WTC11 (cell line): ENCODE data around the gene CCDC150. TPM values are rescaled to one million over a fixed set of nuclear protein-coding genes. Genes with fewer than 3 reads are reported as not detected.
"Not testable (repeated sequence)": the region's sequence is repeated elsewhere in the genome, so short reads cannot be mapped to it uniquely, and the experiment has no call there.

ENCODE experiments used
- ATAC-seq: fragments of 200-7000 bp; cut with Tn5 transposase; 2 replicates; pipeline ENCODE4 v1.10.0; 2021; ENCODE audit warnings: mild to moderate bottlenecking, moderate library complexity
- CTCF ChIA-PET: fragments of 300-600 bp; sonication (Branson Sonifier 250); formaldehyde crosslinking; loops from one replicate; lab custom pipeline; 2021; ENCODE audit warnings: antibody characterized with exemption; lab: Charles Lee
- POLR2A ChIA-PET: fragments of 350-600 bp; sonication (Branson Sonifier 250); formaldehyde crosslinking; loops from one replicate; lab custom pipeline; 2021; ENCODE audit warnings: antibody characterized with exemption; lab: Charles Lee
- DNase-seq: peaks from one replicate; pipeline ENCODE4 v3.0.0; 2021; ENCODE audit warnings: low spot score
- H3K27ac Mint-ChIP-seq: 2 replicates; pipeline ENCODE4 v1.8.0; 2021; ENCODE audit warnings: mixed read lengths
- H3K27me3 Mint-ChIP-seq: 2 replicates; pipeline ENCODE4 v1.8.0; 2021; ENCODE audit warnings: low read depth, mild to moderate bottlenecking, moderate library complexity, mixed read lengths
- H3K36me3 Mint-ChIP-seq: 2 replicates; pipeline ENCODE4 v1.8.0; 2021; ENCODE audit warnings: mixed read lengths
- H3K4me1 Mint-ChIP-seq: 2 replicates; pipeline ENCODE4 v1.8.0; 2022; ENCODE audit warnings: mixed read lengths
- H3K4me3 Mint-ChIP-seq: 2 replicates; pipeline ENCODE4 v1.8.0; 2021; ENCODE audit warnings: mild to moderate bottlenecking, moderate library complexity, mixed read lengths
- H3K9me3 Mint-ChIP-seq: 2 replicates; pipeline ENCODE4 v1.8.0; 2021; ENCODE audit warnings: mixed read lengths
- FOXP1 ChIP-seq: sonication (generic); formaldehyde crosslinking; IDR thresholded peaks from 2 replicates; pipeline ENCODE4 v1.8.0; 2022; ENCODE audit warnings: missing genetic modification reagents, mild to moderate bottlenecking, moderate library complexity, borderline replicate concordance
- JUN ChIP-seq: sonication (generic); formaldehyde crosslinking; IDR thresholded peaks from 2 replicates; pipeline ENCODE4 v1.8.0; 2023; ENCODE audit warnings: mild to moderate bottlenecking, missing genetic modification reagents
- KAT7 ChIP-seq: sonication (generic); formaldehyde crosslinking; IDR thresholded peaks from 2 replicates; pipeline ENCODE4 v1.8.1; 2023; ENCODE audit warnings: missing genetic modification reagents, mild to moderate bottlenecking, borderline replicate concordance
- NFYB ChIP-seq: sonication (generic); formaldehyde crosslinking; conservative IDR thresholded peaks from 2 replicates; pipeline ENCODE4 v1.8.0; 2022; ENCODE audit warnings: low read depth, missing genetic modification reagents
- TCF7 ChIP-seq: sonication (generic); formaldehyde crosslinking; IDR thresholded peaks from 2 replicates; pipeline ENCODE4 v1.8.0; 2022; ENCODE audit warnings: mild to moderate bottlenecking, low read depth, missing genetic modification reagents, moderate library complexity
- ZBTB43 ChIP-seq: sonication (generic); formaldehyde crosslinking; IDR thresholded peaks from 2 replicates; pipeline ENCODE4 v1.8.1; 2023; ENCODE audit warnings: mild to moderate bottlenecking, missing genetic modification reagents
- ZNF219 ChIP-seq: sonication (generic); formaldehyde crosslinking; IDR thresholded peaks from 2 replicates; pipeline ENCODE4 v1.8.0; 2023; ENCODE audit warnings: missing genetic modification reagents, mild to moderate bottlenecking, borderline replicate concordance
- total RNA-seq: library from RNA; stranded (reverse); gene quantifications from 3 replicates; pipeline ENCODE4 v1.2.3, GENCODE V29; 2021
- TF ChIP-seq, protein P1 (sequence below): fragments of 250-450 bp; sonication (Bioruptor Pico); conservative IDR thresholded peaks from 2 replicates; pipeline ENCODE4 v1.9.0; 2021; ENCODE audit warnings: mild to moderate bottlenecking
- TF ChIP-seq, protein P2 (sequence below): sonication (generic); formaldehyde crosslinking; IDR thresholded peaks from 2 replicates; pipeline ENCODE4 v1.8.0; 2023; ENCODE audit warnings: missing genetic modification reagents
- TF ChIP-seq, protein P3 (sequence below): fragments of 250-450 bp; sonication (Bioruptor Pico); IDR thresholded peaks from 2 replicates; pipeline ENCODE4 v1.9.0; 2021; ENCODE audit warnings: mild to moderate bottlenecking
- TF ChIP-seq, protein P4 (sequence below): fragments of 250-450 bp; sonication (Bioruptor Pico); IDR thresholded peaks from 2 replicates; pipeline ENCODE4 v1.9.0; 2021; ENCODE audit warnings: mild to moderate bottlenecking
- TF ChIP-seq, protein P5 (sequence below): sonication (generic); formaldehyde crosslinking; IDR thresholded peaks from 2 replicates; pipeline ENCODE4 v1.8.1; 2022; ENCODE audit warnings: low read depth, mild to moderate bottlenecking, moderate library complexity, missing genetic modification reagents, borderline replicate concordance

The CCDC150 gene
- total RNA-seq, 1 experiment from 2014 or later: 43.0 TPM

DNA sequence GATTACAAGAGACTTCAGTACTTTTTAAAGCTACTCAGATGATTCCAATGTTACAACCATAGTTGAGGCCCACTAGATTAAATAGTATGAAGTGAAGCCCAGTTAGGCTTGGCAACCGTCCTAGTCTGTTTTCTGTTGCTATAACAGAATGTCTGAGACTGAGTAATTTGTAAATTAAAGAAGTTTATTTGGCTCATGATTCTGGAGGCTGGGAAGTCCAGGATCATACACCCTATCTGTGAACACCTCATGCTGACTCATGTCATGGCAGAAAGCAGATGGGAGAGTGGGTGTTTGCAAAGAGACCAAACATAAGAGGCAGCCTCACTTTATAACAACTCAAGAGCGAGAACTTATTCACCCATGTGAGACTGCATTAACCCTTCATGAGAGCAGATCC lies 63.1 kb downstream of the CCDC150 start (continued):
- TF ChIP-seq, protein P1, sequence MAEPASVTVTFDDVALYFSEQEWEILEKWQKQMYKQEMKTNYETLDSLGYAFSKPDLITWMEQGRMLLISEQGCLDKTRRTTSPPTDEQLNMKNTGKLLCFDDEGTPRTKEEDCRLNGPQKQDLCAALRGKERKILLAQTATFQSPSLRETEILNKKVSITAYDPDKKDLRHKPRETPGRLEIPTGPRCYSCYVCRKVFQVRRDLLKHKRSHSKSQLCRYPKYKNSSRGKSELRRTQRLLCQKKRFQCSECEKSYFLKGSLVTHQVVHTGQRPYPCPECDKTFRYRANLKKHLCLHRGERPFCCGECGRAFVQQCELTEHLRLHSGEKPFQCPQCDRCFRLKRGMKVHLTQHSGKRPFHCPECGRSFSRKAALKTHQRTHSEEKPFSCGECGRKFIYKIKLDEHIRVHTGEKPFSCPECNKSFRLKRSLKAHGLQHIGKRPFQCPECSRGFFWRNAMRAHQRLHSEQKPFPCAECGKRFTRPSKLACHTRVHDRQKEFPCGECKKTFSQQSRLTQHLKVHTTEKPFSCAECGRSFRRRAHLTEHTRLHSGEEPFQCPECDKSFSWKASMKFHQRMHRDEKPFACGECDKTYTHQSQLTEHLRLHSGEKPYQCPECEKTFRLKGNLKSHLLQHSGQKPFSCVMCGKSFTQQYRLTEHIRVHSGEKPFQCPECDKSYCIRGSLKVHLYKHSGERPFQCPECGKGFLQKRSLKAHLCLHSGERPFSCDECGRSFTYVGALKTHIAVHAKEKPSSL (CRISPR knock-in tag): no peak
- TF ChIP-seq TCF7 (CRISPR knock-in tag) (no peak), ZBTB43 (CRISPR knock-in tag) (no peak), FOXP1 (CRISPR knock-in tag) (no peak), ZNF219 (CRISPR knock-in tag) (no peak)
- TF ChIP-seq, protein P2, sequence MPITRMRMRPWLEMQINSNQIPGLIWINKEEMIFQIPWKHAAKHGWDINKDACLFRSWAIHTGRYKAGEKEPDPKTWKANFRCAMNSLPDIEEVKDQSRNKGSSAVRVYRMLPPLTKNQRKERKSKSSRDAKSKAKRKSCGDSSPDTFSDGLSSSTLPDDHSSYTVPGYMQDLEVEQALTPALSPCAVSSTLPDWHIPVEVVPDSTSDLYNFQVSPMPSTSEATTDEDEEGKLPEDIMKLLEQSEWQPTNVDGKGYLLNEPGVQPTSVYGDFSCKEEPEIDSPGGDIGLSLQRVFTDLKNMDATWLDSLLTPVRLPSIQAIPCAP (CRISPR knock-in tag): no peak

DNA sequence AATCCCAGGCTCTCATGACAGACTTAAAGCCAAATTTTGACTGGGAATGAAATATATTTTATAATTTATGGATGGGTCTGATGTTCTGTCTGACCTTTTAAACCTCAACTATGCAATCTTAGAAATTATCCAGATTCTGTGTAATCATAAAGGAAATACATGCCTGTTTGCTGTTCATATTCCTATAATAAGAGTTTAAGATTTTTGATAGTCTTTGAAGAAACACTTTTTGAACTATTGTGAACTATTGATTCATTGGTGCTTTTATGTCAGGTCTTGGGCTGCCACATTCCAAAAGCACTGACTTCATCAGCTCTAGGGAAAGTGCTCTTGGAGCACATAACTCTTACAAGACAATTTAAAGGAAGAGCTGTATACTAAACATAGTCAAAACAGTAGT lies 64.2 kb downstream of the CCDC150 start:
- Mint-ChIP-seq H3K4me3 (no peak overlapping the region), H3K36me3 (peaks cover 30% of the 10 kb centered on the region), H3K4me1 (no peaks in the 10 kb centered on the region), H3K9me3 (peaks cover 13% of the 10 kb centered on the region), H3K27ac (no peak overlapping the region), H3K27me3 (no peaks in the 10 kb centered on the region)
- no peak for ATAC-seq
- POLR2A ChIA-PET: no interaction called here
- DNase-seq: no peak
- TF ChIP-seq, protein P3, sequence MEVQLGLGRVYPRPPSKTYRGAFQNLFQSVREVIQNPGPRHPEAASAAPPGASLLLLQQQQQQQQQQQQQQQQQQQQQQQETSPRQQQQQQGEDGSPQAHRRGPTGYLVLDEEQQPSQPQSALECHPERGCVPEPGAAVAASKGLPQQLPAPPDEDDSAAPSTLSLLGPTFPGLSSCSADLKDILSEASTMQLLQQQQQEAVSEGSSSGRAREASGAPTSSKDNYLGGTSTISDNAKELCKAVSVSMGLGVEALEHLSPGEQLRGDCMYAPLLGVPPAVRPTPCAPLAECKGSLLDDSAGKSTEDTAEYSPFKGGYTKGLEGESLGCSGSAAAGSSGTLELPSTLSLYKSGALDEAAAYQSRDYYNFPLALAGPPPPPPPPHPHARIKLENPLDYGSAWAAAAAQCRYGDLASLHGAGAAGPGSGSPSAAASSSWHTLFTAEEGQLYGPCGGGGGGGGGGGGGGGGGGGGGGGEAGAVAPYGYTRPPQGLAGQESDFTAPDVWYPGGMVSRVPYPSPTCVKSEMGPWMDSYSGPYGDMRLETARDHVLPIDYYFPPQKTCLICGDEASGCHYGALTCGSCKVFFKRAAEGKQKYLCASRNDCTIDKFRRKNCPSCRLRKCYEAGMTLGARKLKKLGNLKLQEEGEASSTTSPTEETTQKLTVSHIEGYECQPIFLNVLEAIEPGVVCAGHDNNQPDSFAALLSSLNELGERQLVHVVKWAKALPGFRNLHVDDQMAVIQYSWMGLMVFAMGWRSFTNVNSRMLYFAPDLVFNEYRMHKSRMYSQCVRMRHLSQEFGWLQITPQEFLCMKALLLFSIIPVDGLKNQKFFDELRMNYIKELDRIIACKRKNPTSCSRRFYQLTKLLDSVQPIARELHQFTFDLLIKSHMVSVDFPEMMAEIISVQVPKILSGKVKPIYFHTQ (CRISPR knock-in tag): no peak
- no peak for TF ChIP-seq JUN (CRISPR knock-in tag)
- TF ChIP-seq, protein P2 (CRISPR knock-in tag): no peak
- TF ChIP-seq, protein P4, sequence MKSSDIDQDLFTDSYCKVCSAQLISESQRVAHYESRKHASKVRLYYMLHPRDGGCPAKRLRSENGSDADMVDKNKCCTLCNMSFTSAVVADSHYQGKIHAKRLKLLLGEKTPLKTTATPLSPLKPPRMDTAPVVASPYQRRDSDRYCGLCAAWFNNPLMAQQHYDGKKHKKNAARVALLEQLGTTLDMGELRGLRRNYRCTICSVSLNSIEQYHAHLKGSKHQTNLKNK: no peak
- TF ChIP-seq, protein P5, sequence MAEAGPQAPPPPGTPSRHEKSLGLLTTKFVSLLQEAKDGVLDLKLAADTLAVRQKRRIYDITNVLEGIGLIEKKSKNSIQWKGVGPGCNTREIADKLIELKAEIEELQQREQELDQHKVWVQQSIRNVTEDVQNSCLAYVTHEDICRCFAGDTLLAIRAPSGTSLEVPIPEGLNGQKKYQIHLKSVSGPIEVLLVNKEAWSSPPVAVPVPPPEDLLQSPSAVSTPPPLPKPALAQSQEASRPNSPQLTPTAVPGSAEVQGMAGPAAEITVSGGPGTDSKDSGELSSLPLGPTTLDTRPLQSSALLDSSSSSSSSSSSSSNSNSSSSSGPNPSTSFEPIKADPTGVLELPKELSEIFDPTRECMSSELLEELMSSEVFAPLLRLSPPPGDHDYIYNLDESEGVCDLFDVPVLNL (CRISPR knock-in tag): no peak
- no peak for TF ChIP-seq NFYB
- no peak for TF ChIP-seq KAT7 (CRISPR knock-in tag)
- TF ChIP-seq, all 79 proteins: peak for 0
- CTCF ChIA-PET: no interaction called here

DNA sequence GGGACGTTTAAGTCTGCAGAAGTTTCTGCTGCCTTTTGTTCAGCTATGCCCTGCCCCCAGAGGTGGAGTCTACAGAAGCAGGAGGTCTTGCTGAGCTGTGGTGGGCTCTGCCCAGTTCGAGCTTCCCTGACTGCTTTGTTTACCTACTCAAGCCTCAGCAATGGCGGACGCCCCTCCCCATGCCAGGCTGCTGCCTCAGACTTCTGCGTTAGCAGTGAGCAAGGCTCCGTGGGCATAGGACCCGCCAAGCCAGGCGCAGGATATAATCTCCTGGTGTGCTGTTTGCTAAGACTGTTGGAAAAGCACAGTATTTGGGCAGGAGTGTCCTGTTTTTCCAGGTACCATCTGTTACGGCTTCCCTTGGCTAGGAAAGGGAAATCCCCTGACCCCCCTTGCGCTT lies 70.5 kb downstream of the CCDC150 start:
- H3K4me1 Mint-ChIP-seq, ATAC-seq, H3K27ac Mint-ChIP-seq, CTCF ChIA-PET, H3K27me3 Mint-ChIP-seq, DNase-seq, H3K4me3 Mint-ChIP-seq, POLR2A ChIA-PET: not testable (repeated sequence)
- Mint-ChIP-seq H3K36me3 (peaks cover 55% of the 10 kb centered on the region), H3K9me3 (peaks cover 32% of the 10 kb centered on the region)
